ENCODE results near the gene PRR20E. TPM values are rescaled to one million over a fixed set of nuclear protein-coding genes. Genes with fewer than 3 reads are reported as not detected.
"Not testable (repeated sequence)": the region's sequence is repeated elsewhere in the genome, so short reads cannot be mapped to it uniquely, and the experiment has no call there.

PRR20E gene
- total RNA-seq: not detected
- 0 reads per million in 2 donors for total RNA-seq

DNA sequence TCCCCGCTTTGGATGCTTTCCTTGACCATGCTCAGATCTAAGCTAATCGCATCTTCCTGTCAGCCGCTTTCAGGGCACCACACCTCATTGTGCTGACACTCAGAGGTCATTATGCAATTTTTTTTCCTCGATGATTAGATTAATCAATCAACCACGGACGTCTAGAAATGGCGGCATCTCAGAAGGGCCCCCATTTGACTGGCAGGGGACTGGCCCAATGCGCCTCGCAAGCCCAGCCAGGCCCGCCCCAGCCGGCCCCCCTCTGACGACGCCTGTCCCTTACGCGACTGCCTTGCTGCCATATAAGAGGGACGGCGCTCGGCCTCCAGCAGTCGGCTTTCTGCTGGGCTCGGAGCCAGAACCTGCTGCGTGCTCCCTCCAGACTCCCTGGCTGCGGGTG, at the start of gene PRR20E:
Gene PRR20E (plus strand): TSS at position 301 of the 400 bp plus-strand sequence. CDS start 387 bp downstream, outside the sequence.
- H3K4me1 Mint-ChIP-seq; H3K36me3 Mint-ChIP-seq (ENCODE audit: low read depth); H3K4me3 Mint-ChIP-seq; H3K27me3 Mint-ChIP-seq; DNase-seq; H3K27ac Mint-ChIP-seq; H3K9me3 ChIP-seq (ENCODE audit: control insufficient read depth, low read length, poor library complexity, severe bottlenecking); ATAC-seq: not testable (repeated sequence)

DNA sequence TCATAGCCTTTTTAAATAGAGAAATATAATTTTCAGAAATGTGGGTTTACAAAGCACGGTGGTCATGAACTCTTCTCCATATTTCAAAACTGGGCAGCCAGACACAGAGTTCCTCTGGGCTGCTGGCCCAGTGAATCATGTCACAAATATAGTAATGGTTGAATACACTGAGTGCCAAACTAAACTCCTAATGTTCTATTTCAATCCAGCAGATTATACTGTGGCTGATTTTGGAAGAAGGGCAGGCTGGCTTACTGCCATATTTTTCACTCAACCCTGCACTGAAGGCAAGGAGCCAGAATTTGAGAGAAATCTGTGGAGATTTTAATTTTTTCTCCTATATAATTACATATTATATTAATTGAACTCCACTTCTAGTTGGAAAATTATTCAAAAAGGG, 43.3 kb upstream of the PRR20E start:
- DNase-seq: no peak
- no peak for ATAC-seq
- Mint-ChIP-seq H3K36me3 (ENCODE audit: low read depth) (no peaks in the 10 kb centered on the region), H3K4me1 (no peaks in the 10 kb centered on the region), H3K27me3 (no peaks in the 10 kb centered on the region), H3K27ac (no peak overlapping the region), H3K4me3 (no peak overlapping the region)
- H3K9me3 ChIP-seq (ENCODE audit: control insufficient read depth, low read length, poor library complexity, severe bottlenecking): no peaks in the 10 kb centered on the region

DNA sequence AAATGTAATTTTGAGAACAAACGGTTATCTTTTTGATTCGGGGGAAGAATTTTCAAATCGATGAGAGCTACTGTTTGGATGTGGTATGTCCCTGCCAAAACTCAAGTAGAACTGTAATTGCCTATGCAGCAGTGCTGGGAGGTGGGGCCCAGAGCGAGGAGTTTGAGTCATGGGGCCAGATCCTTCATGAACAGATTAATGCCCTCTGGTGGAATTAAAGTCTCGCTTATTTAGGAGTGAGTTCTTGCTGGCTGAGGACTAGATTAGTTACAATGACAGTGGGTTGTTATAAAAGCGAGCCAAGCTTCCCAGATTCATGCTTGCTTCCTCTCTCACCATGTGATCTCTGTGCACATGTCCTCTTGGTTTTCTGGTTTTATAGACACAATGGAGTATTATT, 38.1 kb upstream of the PRR20E start:
- no peaks in the 10 kb centered on the region for H3K9me3 ChIP-seq (ENCODE audit: control insufficient read depth, low read length, poor library complexity, severe bottlenecking)
- ATAC-seq (no peak), DNase-seq (no peak)
- H3K27me3 Mint-ChIP-seq: no peaks in the 10 kb centered on the region
- H3K36me3 Mint-ChIP-seq (ENCODE audit: low read depth): no peaks in the 10 kb centered on the region
- no peaks in the 10 kb centered on the region for H3K4me1 Mint-ChIP-seq
- H3K27ac Mint-ChIP-seq: no peak overlapping the region
- no peak overlapping the region for H3K4me3 Mint-ChIP-seq

GRCh38 chr13:57136093-57136492, 30.9 kb upstream of the PRR20E start:
- H3K9me3 ChIP-seq (ENCODE audit: control insufficient read depth, low read length, poor library complexity, severe bottlenecking): no peaks in the 10 kb centered on the region
- Mint-ChIP-seq H3K4me1 (no peaks in the 10 kb centered on the region), H3K27me3 (no peaks in the 10 kb centered on the region), H3K36me3 (ENCODE audit: low read depth) (no peaks in the 10 kb centered on the region), H3K27ac (no peak overlapping the region), H3K4me3 (no peak overlapping the region)
- ATAC-seq (no peak), DNase-seq (no peak)

DNA sequence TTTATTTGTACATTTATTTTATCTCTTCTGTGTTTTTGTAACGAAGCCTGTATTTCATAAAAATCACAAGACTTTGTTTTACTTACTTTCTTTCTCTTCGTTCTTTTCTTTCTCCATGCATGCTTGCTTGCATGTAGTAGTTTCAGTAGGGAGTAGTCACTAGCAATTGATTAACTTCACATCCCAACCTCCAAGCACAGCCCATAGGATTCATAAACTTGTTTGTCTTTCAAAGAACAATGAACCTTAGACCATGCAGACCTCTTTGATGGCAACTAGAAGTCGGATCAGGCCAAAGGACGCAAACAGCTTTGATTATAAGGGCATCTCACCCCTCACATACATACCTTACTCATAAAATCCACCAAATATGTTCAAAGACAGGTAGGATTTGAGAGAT, 29.4 kb upstream of the PRR20E start:
- no peaks in the 10 kb centered on the region for H3K9me3 ChIP-seq (ENCODE audit: control insufficient read depth, low read length, poor library complexity, severe bottlenecking)
- ATAC-seq: no peak
- Mint-ChIP-seq H3K4me3 (no peak overlapping the region), H3K4me1 (no peaks in the 10 kb centered on the region), H3K36me3 (ENCODE audit: low read depth) (no peaks in the 10 kb centered on the region), H3K27me3 (no peaks in the 10 kb centered on the region), H3K27ac (no peak overlapping the region)
- no peak for DNase-seq

DNA sequence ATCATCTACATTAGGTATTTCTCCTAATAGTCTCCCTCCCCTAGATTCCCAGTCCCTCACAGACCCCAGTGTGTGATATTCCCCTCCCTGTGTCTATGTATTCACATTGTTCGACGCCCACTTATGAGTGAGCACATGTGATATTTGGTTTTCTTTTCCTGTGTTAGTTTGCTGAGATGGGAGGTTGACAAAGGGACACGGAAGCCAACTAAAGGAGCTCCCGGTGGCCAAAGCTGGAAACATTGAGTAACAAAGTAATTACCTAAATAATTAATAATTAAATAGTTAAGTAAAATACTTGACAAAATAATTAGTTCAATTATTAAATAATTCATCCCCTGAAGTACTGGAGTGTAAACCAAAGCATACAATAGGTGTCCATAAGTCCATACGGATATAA, 28.0 kb upstream of the PRR20E start:
- H3K27me3 Mint-ChIP-seq: no peaks in the 10 kb centered on the region
- no peak overlapping the region for H3K4me3 Mint-ChIP-seq
- H3K27ac Mint-ChIP-seq: no peak overlapping the region
- H3K4me1 Mint-ChIP-seq: no peaks in the 10 kb centered on the region
- DNase-seq (no peak), ATAC-seq (no peak)
- no peaks in the 10 kb centered on the region for H3K9me3 ChIP-seq (ENCODE audit: control insufficient read depth, low read length, poor library complexity, severe bottlenecking)
- no peaks in the 10 kb centered on the region for H3K36me3 Mint-ChIP-seq (ENCODE audit: low read depth)

DNA sequence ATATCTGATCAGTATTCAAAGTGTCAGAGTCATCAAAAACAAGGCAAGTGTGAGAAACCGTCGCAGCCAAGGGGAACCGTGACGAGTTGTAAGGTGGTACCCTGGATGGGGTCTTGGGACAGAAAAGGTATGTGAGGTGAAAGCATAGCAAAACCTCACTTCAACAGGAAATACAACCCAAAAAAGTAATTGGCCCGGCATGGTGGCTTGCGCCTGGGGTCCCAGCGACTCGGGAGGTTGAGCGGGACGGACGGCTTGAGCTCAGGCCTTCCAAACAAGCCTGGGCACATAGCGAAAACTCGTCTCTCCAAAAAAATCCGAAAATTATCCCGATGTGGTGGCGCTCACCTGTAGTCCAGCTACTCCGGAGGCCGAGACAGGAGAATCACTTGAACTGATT, 27.2 kb upstream of the PRR20E start:
- not testable (repeated sequence) for H3K4me3 Mint-ChIP-seq; H3K4me1 Mint-ChIP-seq; ATAC-seq; H3K9me3 ChIP-seq (ENCODE audit: control insufficient read depth, low read length, poor library complexity, severe bottlenecking); H3K27me3 Mint-ChIP-seq; H3K36me3 Mint-ChIP-seq (ENCODE audit: low read depth); DNase-seq; H3K27ac Mint-ChIP-seq

DNA sequence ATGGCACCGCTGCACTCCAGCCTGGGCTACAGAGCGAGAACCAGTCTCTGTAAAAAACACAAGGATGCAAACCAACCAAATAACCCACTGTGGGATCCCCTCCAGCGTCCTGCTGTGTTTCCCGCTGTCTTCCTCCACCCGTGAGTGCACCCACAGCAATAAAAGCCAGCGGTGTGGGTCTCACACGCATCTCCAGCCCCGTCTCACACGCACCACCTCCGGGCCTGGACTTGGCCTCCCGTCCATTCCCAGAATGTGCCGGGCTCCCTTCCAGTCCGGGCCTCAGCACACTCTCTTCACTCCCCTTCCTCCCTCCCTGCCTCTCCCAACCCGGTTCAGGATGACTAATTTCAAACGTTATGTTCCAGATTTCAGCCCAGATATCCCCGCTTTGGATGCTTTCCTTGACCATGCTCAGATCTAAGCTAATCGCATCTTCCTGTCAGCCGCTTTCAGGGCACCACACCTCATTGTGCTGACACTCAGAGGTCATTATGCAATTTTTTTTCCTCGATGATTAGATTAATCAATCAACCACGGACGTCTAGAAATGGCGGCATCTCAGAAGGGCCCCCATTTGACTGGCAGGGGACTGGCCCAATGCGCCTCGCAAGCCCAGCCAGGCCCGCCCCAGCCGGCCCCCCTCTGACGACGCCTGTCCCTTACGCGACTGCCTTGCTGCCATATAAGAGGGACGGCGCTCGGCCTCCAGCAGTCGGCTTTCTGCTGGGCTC, 26.6 kb upstream of the PRR20E start, which contains the start of gene PRR20A:
Gene PRR20A (plus strand): TSS at position 684 of the 734 bp plus-strand sequence. CDS start 387 bp downstream, outside the sequence.
- DNase-seq; ATAC-seq; H3K27ac Mint-ChIP-seq; H3K4me1 Mint-ChIP-seq; H3K4me3 Mint-ChIP-seq; H3K27me3 Mint-ChIP-seq; H3K9me3 ChIP-seq (ENCODE audit: control insufficient read depth, low read length, poor library complexity, severe bottlenecking); H3K36me3 Mint-ChIP-seq (ENCODE audit: low read depth): not testable (repeated sequence)

DNA sequence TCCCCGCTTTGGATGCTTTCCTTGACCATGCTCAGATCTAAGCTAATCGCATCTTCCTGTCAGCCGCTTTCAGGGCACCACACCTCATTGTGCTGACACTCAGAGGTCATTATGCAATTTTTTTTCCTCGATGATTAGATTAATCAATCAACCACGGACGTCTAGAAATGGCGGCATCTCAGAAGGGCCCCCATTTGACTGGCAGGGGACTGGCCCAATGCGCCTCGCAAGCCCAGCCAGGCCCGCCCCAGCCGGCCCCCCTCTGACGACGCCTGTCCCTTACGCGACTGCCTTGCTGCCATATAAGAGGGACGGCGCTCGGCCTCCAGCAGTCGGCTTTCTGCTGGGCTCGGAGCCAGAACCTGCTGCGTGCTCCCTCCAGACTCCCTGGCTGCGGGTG, 19.8 kb upstream of the PRR20E start, which contains the start of gene PRR20B:
Gene PRR20B (plus strand): TSS at position 301 of the 400 bp plus-strand sequence. CDS start 387 bp downstream, outside the sequence.
- not testable (repeated sequence) for H3K4me3 Mint-ChIP-seq; H3K27ac Mint-ChIP-seq; H3K27me3 Mint-ChIP-seq; ATAC-seq; H3K4me1 Mint-ChIP-seq; DNase-seq; H3K9me3 ChIP-seq (ENCODE audit: control insufficient read depth, low read length, poor library complexity, severe bottlenecking); H3K36me3 Mint-ChIP-seq (ENCODE audit: low read depth)

- H3K9me3 ChIP-seq (ENCODE audit: control insufficient read depth, low read length, poor library complexity, severe bottlenecking); DNase-seq; H3K4me1 Mint-ChIP-seq; H3K27ac Mint-ChIP-seq; H3K36me3 Mint-ChIP-seq (ENCODE audit: low read depth); H3K27me3 Mint-ChIP-seq; H3K4me3 Mint-ChIP-seq; ATAC-seq: not testable (repeated sequence)
These were observed 18.9 kb upstream of the PRR20E start for GRCh38 chr13:57148106-57148505.

- H3K9me3 ChIP-seq (ENCODE audit: control insufficient read depth, low read length, poor library complexity, severe bottlenecking); H3K4me3 Mint-ChIP-seq; ATAC-seq; H3K27ac Mint-ChIP-seq; H3K36me3 Mint-ChIP-seq (ENCODE audit: low read depth); DNase-seq; H3K4me1 Mint-ChIP-seq; H3K27me3 Mint-ChIP-seq: not testable (repeated sequence)
These were observed 13.2 kb upstream of the PRR20E start, which contains the start of gene PRR20C for GRCh38 chr13:57153761-57154160. Gene PRR20C, plus strand, starts transcription at chr13:57154061. Its CDS starts 387 bp downstream, at chr13:57154448.

- H3K27me3 Mint-ChIP-seq, ATAC-seq: not testable (repeated sequence)
These were observed 6.7 kb upstream of the PRR20E start, which contains the start of gene PRR20D for GRCh38 chr13:57160332-57160731. Gene PRR20D, plus strand, starts transcription at chr13:57160632. Its CDS starts 387 bp downstream, at chr13:57161019.

DNA sequence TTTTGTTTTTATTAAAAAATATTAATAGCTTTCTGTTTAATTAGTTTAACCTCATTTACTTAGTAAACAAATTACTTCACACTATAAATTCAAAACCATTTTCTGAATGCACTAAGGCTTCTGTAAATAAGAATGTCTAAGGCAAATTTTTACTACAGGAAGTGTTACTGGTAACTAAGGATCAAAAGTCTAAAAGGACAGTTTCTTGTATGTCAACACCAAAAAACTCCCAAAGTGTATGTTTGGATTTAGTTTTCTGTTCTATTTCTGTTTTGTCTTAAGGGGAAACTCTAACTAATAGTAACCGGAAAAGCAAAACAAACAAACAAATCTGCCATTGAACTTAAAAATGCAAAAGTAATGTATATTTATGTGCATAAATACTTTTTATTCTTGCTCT, 24.7 kb downstream of the PRR20E start:
- ATAC-seq (no peak), DNase-seq (no peak)
- no peaks in the 10 kb centered on the region for H3K4me1 Mint-ChIP-seq
- no peak overlapping the region for H3K27ac Mint-ChIP-seq
- no peaks in the 10 kb centered on the region for H3K27me3 Mint-ChIP-seq
- no peak overlapping the region for H3K4me3 Mint-ChIP-seq
- no peaks in the 10 kb centered on the region for H3K9me3 ChIP-seq (ENCODE audit: control insufficient read depth, low read length, poor library complexity, severe bottlenecking)
- H3K36me3 Mint-ChIP-seq (ENCODE audit: low read depth): no peaks in the 10 kb centered on the region

More at GRCh38 chr13:57160332-57160731, 6.7 kb upstream of the PRR20E start, which contains the start of gene PRR20D:
- DNase-seq; H3K27ac Mint-ChIP-seq; H3K36me3 Mint-ChIP-seq (ENCODE audit: low read depth); H3K4me1 Mint-ChIP-seq; H3K9me3 ChIP-seq (ENCODE audit: control insufficient read depth, low read length, poor library complexity, severe bottlenecking); H3K4me3 Mint-ChIP-seq: not testable (repeated sequence)

- Mint-ChIP-seq H3K4me1 (no peaks in the 10 kb centered on the region), H3K27me3 (no peaks in the 10 kb centered on the region), H3K4me3 (no peak overlapping the region), H3K27ac (no peak overlapping the region), H3K36me3 (ENCODE audit: low read depth) (no peaks in the 10 kb centered on the region)
- no peak for DNase-seq
- no peaks in the 10 kb centered on the region for H3K9me3 ChIP-seq (ENCODE audit: control insufficient read depth, low read length, poor library complexity, severe bottlenecking)
- no peak for ATAC-seq
These were observed 46.0 kb downstream of the PRR20E start for GRCh38 chr13:57212989-57213388.

Data from T-helper 17 cell (primary cell).